ENCODE data around the gene RAB36.

Gene RAB36

GRCh38 chr22:23127055-23127756, 18.1 kb upstream of the RAB36 start:
- Histone ChIP-seq H4K20me1 (ENCODE audit: insufficient read depth, low read length, poor library complexity, severe bottlenecking) (no peaks in the 10 kb centered on the region), H3K4me1 (ENCODE audit: insufficient read depth, low read length, poor library complexity, severe bottlenecking) (peaks cover 7% of the 10 kb centered on the region), H2AFZ (ENCODE audit: low read length) (no peak overlapping the region), H3K27me3 (ENCODE audit: insufficient read depth, low read length, poor library complexity, severe bottlenecking) (no peaks in the 10 kb centered on the region), H3K4me3 (ENCODE audit: low read length, poor library complexity, severe bottlenecking) (no peak overlapping the region), H3K79me2 (ENCODE audit: insufficient read depth, low read length) (no peaks in the 10 kb centered on the region), H3K9me3 (ENCODE audit: insufficient read depth, low read depth, low read length) (no peaks in the 10 kb centered on the region), H3K9me2 (replicated peaks; ENCODE audit: low read depth, low read length) (no peaks in the 10 kb centered on the region), H3F3A (ENCODE audit: low read depth) (no peaks in the 10 kb centered on the region), H3K36me3 (ENCODE audit: insufficient read depth, low read length) (no peaks in the 10 kb centered on the region), H3K9ac (ENCODE audit: low read depth, low read length, poor library complexity, severe bottlenecking) (no peak overlapping the region), H3K4me2 (ENCODE audit: low read depth, low read length, poor library complexity, severe bottlenecking) (no peak overlapping the region)
- TF ChIP-seq, protein P1, sequence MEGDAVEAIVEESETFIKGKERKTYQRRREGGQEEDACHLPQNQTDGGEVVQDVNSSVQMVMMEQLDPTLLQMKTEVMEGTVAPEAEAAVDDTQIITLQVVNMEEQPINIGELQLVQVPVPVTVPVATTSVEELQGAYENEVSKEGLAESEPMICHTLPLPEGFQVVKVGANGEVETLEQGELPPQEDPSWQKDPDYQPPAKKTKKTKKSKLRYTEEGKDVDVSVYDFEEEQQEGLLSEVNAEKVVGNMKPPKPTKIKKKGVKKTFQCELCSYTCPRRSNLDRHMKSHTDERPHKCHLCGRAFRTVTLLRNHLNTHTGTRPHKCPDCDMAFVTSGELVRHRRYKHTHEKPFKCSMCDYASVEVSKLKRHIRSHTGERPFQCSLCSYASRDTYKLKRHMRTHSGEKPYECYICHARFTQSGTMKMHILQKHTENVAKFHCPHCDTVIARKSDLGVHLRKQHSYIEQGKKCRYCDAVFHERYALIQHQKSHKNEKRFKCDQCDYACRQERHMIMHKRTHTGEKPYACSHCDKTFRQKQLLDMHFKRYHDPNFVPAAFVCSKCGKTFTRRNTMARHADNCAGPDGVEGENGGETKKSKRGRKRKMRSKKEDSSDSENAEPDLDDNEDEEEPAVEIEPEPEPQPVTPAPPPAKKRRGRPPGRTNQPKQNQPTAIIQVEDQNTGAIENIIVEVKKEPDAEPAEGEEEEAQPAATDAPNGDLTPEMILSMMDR (conservative IDR thresholded peaks at IDR 0.05; ENCODE audit: low read length), result no peak
- TF ChIP-seq EZH2phosphoT487 (IDR thresholded peaks at IDR 0.05; ENCODE audit: borderline replicate concordance), result no peak

DNA sequence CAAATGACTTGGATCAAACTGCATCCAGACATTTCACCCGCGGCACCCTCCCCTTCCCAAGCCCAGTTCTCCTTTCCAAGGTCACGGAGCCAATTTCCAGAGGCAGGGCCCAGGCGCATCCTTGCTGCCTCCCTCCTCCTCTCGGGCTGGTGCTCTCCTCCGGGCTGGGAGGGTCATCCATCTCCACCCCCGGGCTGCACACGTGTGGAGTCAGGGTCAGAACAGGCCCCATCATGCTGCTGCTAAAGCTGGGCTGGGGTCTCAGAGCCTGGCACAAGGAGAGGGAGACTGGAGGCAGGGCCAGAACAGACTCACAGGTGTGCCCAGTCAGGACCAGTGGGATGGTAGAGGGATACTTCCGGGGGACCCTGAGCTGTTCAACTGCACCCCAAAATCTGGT, 17.5 kb upstream of the RAB36 start:
- no peaks in the 10 kb centered on the region for H3K27me3 ChIP-seq (ENCODE audit: insufficient read depth, low read length, poor library complexity, severe bottlenecking)
- H3K9me2 ChIP-seq (replicated peaks; ENCODE audit: low read depth, low read length), result no peaks in the 10 kb centered on the region
- H3K4me1 ChIP-seq (ENCODE audit: insufficient read depth, low read length, poor library complexity, severe bottlenecking), result peaks cover 4% of the 10 kb centered on the region
- no peak overlapping the region for H2AFZ ChIP-seq (ENCODE audit: low read length)
- no peaks in the 10 kb centered on the region for H3K9me3 ChIP-seq (ENCODE audit: insufficient read depth, low read depth, low read length)
- H3K4me3 ChIP-seq (ENCODE audit: low read length, poor library complexity, severe bottlenecking), result no peak overlapping the region
- H3F3A ChIP-seq (ENCODE audit: low read depth), result no peaks in the 10 kb centered on the region
- no peaks in the 10 kb centered on the region for H4K20me1 ChIP-seq (ENCODE audit: insufficient read depth, low read length, poor library complexity, severe bottlenecking)
- H3K9ac ChIP-seq (ENCODE audit: low read depth, low read length, poor library complexity, severe bottlenecking), result no peak overlapping the region
- no peak overlapping the region for H3K4me2 ChIP-seq (ENCODE audit: low read depth, low read length, poor library complexity, severe bottlenecking)
- H3K79me2 ChIP-seq (ENCODE audit: insufficient read depth, low read length), result no peaks in the 10 kb centered on the region
- H3K36me3 ChIP-seq (ENCODE audit: insufficient read depth, low read length), result no peaks in the 10 kb centered on the region
- no peak for TF ChIP-seq EZH2phosphoT487 (IDR thresholded peaks at IDR 0.05; ENCODE audit: borderline replicate concordance)
- TF ChIP-seq, protein P1 (conservative IDR thresholded peaks at IDR 0.05; ENCODE audit: low read length), result no peak

DNA sequence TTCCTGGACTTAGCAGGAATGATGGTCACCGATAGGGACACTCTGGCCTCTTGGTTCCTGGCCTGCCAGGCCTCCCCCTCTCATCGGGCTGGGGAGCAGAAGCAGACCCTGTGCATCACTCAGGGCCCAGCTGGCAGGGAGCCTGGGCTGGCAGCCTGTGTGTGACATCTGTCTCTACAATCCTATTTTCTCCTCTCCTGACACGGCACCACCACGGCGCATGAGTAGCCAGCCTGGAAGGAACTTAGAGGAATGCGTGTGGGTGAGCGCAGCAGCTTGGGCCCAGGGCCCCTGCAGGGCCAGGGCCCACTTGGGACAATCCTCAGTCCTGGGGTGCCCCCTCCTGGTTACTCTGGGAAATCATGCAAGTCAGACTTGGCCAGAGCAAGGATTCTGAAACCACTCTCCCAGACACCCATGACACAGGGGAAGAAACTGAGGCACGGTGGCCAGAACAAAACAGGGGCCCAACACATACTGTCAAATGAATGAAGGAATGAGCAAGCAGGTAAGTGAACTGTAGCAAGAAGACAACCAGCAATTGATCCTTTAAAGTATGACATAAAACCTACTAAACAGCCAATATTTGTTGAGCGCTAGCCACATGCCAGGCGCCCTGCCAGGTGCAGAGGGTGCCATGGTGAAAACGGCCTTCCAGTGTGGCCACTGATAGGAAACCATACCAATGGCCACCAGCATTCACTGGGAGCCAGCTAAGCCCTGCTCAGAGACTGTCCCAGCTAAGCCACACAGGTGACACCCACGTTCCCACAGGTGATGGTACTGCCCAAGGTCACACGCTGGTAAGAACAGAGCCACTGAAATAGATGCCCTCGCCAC, 16.8 kb upstream of the RAB36 start:
- no peak overlapping the region for H3K9ac ChIP-seq (ENCODE audit: low read depth, low read length, poor library complexity, severe bottlenecking)
- H3K4me3 ChIP-seq (ENCODE audit: low read length, poor library complexity, severe bottlenecking), result no peak overlapping the region
- H2AFZ ChIP-seq (ENCODE audit: low read length), result no peak overlapping the region
- H3K9me3 ChIP-seq (ENCODE audit: insufficient read depth, low read depth, low read length), result no peaks in the 10 kb centered on the region
- no peaks in the 10 kb centered on the region for H3F3A ChIP-seq (ENCODE audit: low read depth)
- H3K9me2 ChIP-seq (replicated peaks; ENCODE audit: low read depth, low read length), result no peaks in the 10 kb centered on the region
- no peak for TF ChIP-seq EZH2phosphoT487 (IDR thresholded peaks at IDR 0.05; ENCODE audit: borderline replicate concordance)
- TF ChIP-seq, protein P1 (conservative IDR thresholded peaks at IDR 0.05; ENCODE audit: low read length), result peak; percentile 89
- no peaks in the 10 kb centered on the region for H4K20me1 ChIP-seq (ENCODE audit: insufficient read depth, low read length, poor library complexity, severe bottlenecking)
- no peaks in the 10 kb centered on the region for H3K79me2 ChIP-seq (ENCODE audit: insufficient read depth, low read length)
- H3K27me3 ChIP-seq (ENCODE audit: insufficient read depth, low read length, poor library complexity, severe bottlenecking), result no peaks in the 10 kb centered on the region
- no peak overlapping the region for H3K4me2 ChIP-seq (ENCODE audit: low read depth, low read length, poor library complexity, severe bottlenecking)
- H3K4me1 ChIP-seq (ENCODE audit: insufficient read depth, low read length, poor library complexity, severe bottlenecking), result peaks cover 4% of the 10 kb centered on the region
- no peaks in the 10 kb centered on the region for H3K36me3 ChIP-seq (ENCODE audit: insufficient read depth, low read length)
